Measurements from ENCODE around the gene S100A9.

The S100A9 gene

GRCh38 chr1:153395136-153395685 is 37.6 kb downstream of the S100A9 start:
- Histone ChIP-seq H3K9ac (ENCODE audit: low read depth in 1 of 2, low read length in 2 of 2) (no peak overlapping the region), H3K27ac (ENCODE audit: low read depth, low read length) (no peak overlapping the region), H3K9me3 (ENCODE audit: control insufficient read depth in 1 of 2, low read length in 2 of 2) (no peaks in the 10 kb centered on the region), H3K4me3 (ENCODE audit: low read depth in 1 of 2, low read length in 2 of 2) (no peak overlapping the region), H3K36me3 (ENCODE audit: control insufficient read depth in 1 of 2, insufficient read depth in 2 of 2, low read length in 2 of 2) (no peaks in the 10 kb centered on the region), H3K4me1 (ENCODE audit: control insufficient read depth in 1 of 2, insufficient read depth in 2 of 2, low read length in 2 of 2) (no peaks in the 10 kb centered on the region), H3K27me3 (ENCODE audit: control insufficient read depth in 1 of 2, insufficient read depth in 2 of 2, low read length in 2 of 2) (peaks cover 0 to 3% of the 10 kb centered on the region in 2 donors)

GRCh38 chr1:153395776-153396175 is 38.1 kb downstream of the S100A9 start:
- Histone ChIP-seq H3K9me3 (ENCODE audit: control insufficient read depth in 1 of 2, low read length in 2 of 2) (no peaks in the 10 kb centered on the region), H3K4me3 (ENCODE audit: low read depth in 1 of 2, low read length in 2 of 2) (no peak overlapping the region), H3K4me1 (ENCODE audit: control insufficient read depth in 1 of 2, insufficient read depth in 2 of 2, low read length in 2 of 2) (no peaks in the 10 kb centered on the region), H3K27me3 (ENCODE audit: control insufficient read depth in 1 of 2, insufficient read depth in 2 of 2, low read length in 2 of 2) (peaks cover 0 to 3% of the 10 kb centered on the region in 2 donors), H3K27ac (ENCODE audit: low read depth, low read length) (no peak overlapping the region), H3K36me3 (ENCODE audit: control insufficient read depth in 1 of 2, insufficient read depth in 2 of 2, low read length in 2 of 2) (no peaks in the 10 kb centered on the region), H3K9ac (ENCODE audit: low read depth in 1 of 2, low read length in 2 of 2) (no peak overlapping the region)

GRCh38 chr1:153396461-153396860 is 38.8 kb downstream of the S100A9 start:
- no peak overlapping the region for H3K27ac ChIP-seq (ENCODE audit: low read depth, low read length)
- peaks cover 0 to 3% of the 10 kb centered on the region in 2 donors for H3K27me3 ChIP-seq (ENCODE audit: control insufficient read depth in 1 of 2, insufficient read depth in 2 of 2, low read length in 2 of 2)
- no peaks in the 10 kb centered on the region for H3K36me3 ChIP-seq (ENCODE audit: control insufficient read depth in 1 of 2, insufficient read depth in 2 of 2, low read length in 2 of 2)
- H3K4me1 ChIP-seq (ENCODE audit: control insufficient read depth in 1 of 2, insufficient read depth in 2 of 2, low read length in 2 of 2), result no peaks in the 10 kb centered on the region
- no peak overlapping the region for H3K4me3 ChIP-seq (ENCODE audit: low read depth in 1 of 2, low read length in 2 of 2)
- H3K9ac ChIP-seq (ENCODE audit: low read depth in 1 of 2, low read length in 2 of 2), result no peak overlapping the region
- no peaks in the 10 kb centered on the region for H3K9me3 ChIP-seq (ENCODE audit: control insufficient read depth in 1 of 2, low read length in 2 of 2)

GRCh38 chr1:153397051-153397923 is 39.6 kb downstream of the S100A9 start:
- Histone ChIP-seq H3K9me3 (ENCODE audit: control insufficient read depth in 1 of 2, low read length in 2 of 2) (no peaks in the 10 kb centered on the region), H3K4me3 (ENCODE audit: low read depth in 1 of 2, low read length in 2 of 2) (no peak overlapping the region), H3K9ac (ENCODE audit: low read depth in 1 of 2, low read length in 2 of 2) (no peak overlapping the region), H3K36me3 (ENCODE audit: control insufficient read depth in 1 of 2, insufficient read depth in 2 of 2, low read length in 2 of 2) (no peaks in the 10 kb centered on the region), H3K4me1 (ENCODE audit: control insufficient read depth in 1 of 2, insufficient read depth in 2 of 2, low read length in 2 of 2) (no peaks in the 10 kb centered on the region), H3K27ac (ENCODE audit: low read depth, low read length) (no peak overlapping the region), H3K27me3 (ENCODE audit: control insufficient read depth in 1 of 2, insufficient read depth in 2 of 2, low read length in 2 of 2) (peaks cover 0 to 3% of the 10 kb centered on the region in 2 donors)

- H3K9me3 ChIP-seq (ENCODE audit: control insufficient read depth in 1 of 2, low read length in 2 of 2), result no peaks in the 10 kb centered on the region
- H3K27me3 ChIP-seq (ENCODE audit: control insufficient read depth in 1 of 2, insufficient read depth in 2 of 2, low read length in 2 of 2), result peaks cover 0 to 3% of the 10 kb centered on the region in 2 donors
- no peak overlapping the region for H3K27ac ChIP-seq (ENCODE audit: low read depth, low read length)
- no peaks in the 10 kb centered on the region for H3K36me3 ChIP-seq (ENCODE audit: control insufficient read depth in 1 of 2, insufficient read depth in 2 of 2, low read length in 2 of 2)
- H3K9ac ChIP-seq (ENCODE audit: low read depth in 1 of 2, low read length in 2 of 2), result no peak overlapping the region
- no peak overlapping the region for H3K4me3 ChIP-seq (ENCODE audit: low read depth in 1 of 2, low read length in 2 of 2)
- H3K4me1 ChIP-seq (ENCODE audit: control insufficient read depth in 1 of 2, insufficient read depth in 2 of 2, low read length in 2 of 2), result no peaks in the 10 kb centered on the region
Measured at GRCh38 chr1:153397924-153398651, 40.4 kb downstream of the S100A9 start.

GRCh38 chr1:153399401-153400055 is 41.9 kb downstream of the S100A9 start:
- Histone ChIP-seq H3K27ac (ENCODE audit: low read depth, low read length) (no peak overlapping the region), H3K9ac (ENCODE audit: low read depth in 1 of 2, low read length in 2 of 2) (no peak overlapping the region), H3K4me1 (ENCODE audit: control insufficient read depth in 1 of 2, insufficient read depth in 2 of 2, low read length in 2 of 2) (no peaks in the 10 kb centered on the region), H3K36me3 (ENCODE audit: control insufficient read depth in 1 of 2, insufficient read depth in 2 of 2, low read length in 2 of 2) (no peaks in the 10 kb centered on the region), H3K4me3 (ENCODE audit: low read depth in 1 of 2, low read length in 2 of 2) (no peak overlapping the region), H3K9me3 (ENCODE audit: control insufficient read depth in 1 of 2, low read length in 2 of 2) (no peaks in the 10 kb centered on the region), H3K27me3 (ENCODE audit: control insufficient read depth in 1 of 2, insufficient read depth in 2 of 2, low read length in 2 of 2) (no peaks in the 10 kb centered on the region)

GRCh38 chr1:153400244-153400643 is 42.6 kb downstream of the S100A9 start:
- Histone ChIP-seq H3K36me3 (ENCODE audit: control insufficient read depth in 1 of 2, insufficient read depth in 2 of 2, low read length in 2 of 2) (no peaks in the 10 kb centered on the region), H3K9ac (ENCODE audit: low read depth in 1 of 2, low read length in 2 of 2) (no peak overlapping the region), H3K27ac (ENCODE audit: low read depth, low read length) (no peak overlapping the region), H3K4me1 (ENCODE audit: control insufficient read depth in 1 of 2, insufficient read depth in 2 of 2, low read length in 2 of 2) (no peaks in the 10 kb centered on the region), H3K4me3 (ENCODE audit: low read depth in 1 of 2, low read length in 2 of 2) (no peak overlapping the region), H3K9me3 (ENCODE audit: control insufficient read depth in 1 of 2, low read length in 2 of 2) (no peaks in the 10 kb centered on the region), H3K27me3 (ENCODE audit: control insufficient read depth in 1 of 2, insufficient read depth in 2 of 2, low read length in 2 of 2) (no peaks in the 10 kb centered on the region)

- Histone ChIP-seq H3K4me3 (ENCODE audit: low read depth in 1 of 2, low read length in 2 of 2) (no peak overlapping the region), H3K4me1 (ENCODE audit: control insufficient read depth in 1 of 2, insufficient read depth in 2 of 2, low read length in 2 of 2) (no peaks in the 10 kb centered on the region), H3K27ac (ENCODE audit: low read depth, low read length) (no peak overlapping the region), H3K27me3 (ENCODE audit: control insufficient read depth in 1 of 2, insufficient read depth in 2 of 2, low read length in 2 of 2) (peaks cover 0 to 3% of the 10 kb centered on the region in 2 donors), H3K9me3 (ENCODE audit: control insufficient read depth in 1 of 2, low read length in 2 of 2) (no peaks in the 10 kb centered on the region), H3K9ac (ENCODE audit: low read depth in 1 of 2, low read length in 2 of 2) (no peak overlapping the region), H3K36me3 (ENCODE audit: control insufficient read depth in 1 of 2, insufficient read depth in 2 of 2, low read length in 2 of 2) (no peaks in the 10 kb centered on the region)
Measured at GRCh38 chr1:153401461-153401860, 43.8 kb downstream of the S100A9 start.

GRCh38 chr1:153402226-153402625 is 44.6 kb downstream of the S100A9 start:
- Histone ChIP-seq H3K27ac (ENCODE audit: low read depth, low read length) (no peak overlapping the region), H3K27me3 (ENCODE audit: control insufficient read depth in 1 of 2, insufficient read depth in 2 of 2, low read length in 2 of 2) (peaks cover 0 to 3% of the 10 kb centered on the region in 2 donors), H3K36me3 (ENCODE audit: control insufficient read depth in 1 of 2, insufficient read depth in 2 of 2, low read length in 2 of 2) (no peaks in the 10 kb centered on the region), H3K4me1 (ENCODE audit: control insufficient read depth in 1 of 2, insufficient read depth in 2 of 2, low read length in 2 of 2) (no peaks in the 10 kb centered on the region), H3K9me3 (ENCODE audit: control insufficient read depth in 1 of 2, low read length in 2 of 2) (no peaks in the 10 kb centered on the region), H3K9ac (ENCODE audit: low read depth in 1 of 2, low read length in 2 of 2) (no peak overlapping the region), H3K4me3 (ENCODE audit: low read depth in 1 of 2, low read length in 2 of 2) (no peak overlapping the region)

Measured in duodenal mucosa (tissue), 2 donors.